Fibroblast of peridontal ligament (primary cell): ENCODE data around the gene PTMS.

Experiments
- DNase-seq: peaks from one replicate; pipeline ENCODE4 v3.0.0-alpha.2; 2010; ENCODE audit errors: extremely low read depth

Gene PTMS

DNA sequence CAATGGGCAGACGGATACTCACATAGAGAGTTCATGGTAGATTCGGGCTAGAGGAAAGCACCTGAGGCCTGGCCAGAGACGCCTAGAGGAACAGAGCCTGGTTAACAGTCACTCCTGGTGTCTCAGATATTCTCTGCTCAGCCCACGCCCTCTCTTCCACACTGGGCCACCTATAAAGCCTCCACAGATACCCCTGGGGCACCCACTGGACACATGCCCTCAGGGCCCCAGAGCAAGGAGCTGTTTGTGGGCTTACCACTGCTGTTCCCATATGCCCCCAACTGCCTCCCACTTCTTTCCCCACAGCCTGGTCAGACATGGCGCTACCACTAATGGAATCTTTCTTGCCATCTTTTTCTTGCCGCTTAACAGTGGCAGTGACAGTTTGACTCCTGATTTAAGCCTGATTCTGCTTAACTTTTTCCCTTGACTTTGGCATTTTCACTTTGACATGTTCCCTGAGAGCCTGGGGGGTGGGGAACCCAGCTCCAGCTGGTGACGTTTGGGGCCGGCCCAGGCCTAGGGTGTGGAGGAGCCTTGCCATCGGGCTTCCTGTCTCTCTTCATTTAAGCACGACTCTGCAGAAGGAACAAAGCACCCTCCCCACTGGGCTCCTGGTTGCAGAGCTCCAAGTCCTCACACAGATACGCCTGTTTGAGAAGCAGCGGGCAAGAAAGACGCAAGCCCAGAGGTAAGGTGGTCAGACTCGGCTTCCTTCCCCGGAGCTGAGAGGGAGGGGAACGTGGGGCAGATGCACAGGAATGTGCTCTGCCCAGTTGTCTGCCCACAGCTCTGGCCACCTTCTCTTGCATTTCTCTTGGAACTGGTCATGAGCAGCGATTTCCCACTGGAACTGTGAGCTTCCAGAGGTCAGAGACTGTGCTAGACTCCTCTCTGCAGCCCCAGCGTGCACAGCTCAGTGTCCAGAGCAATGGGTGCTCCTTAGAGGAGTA, 23.1 kb downstream of the PTMS start, which contains the start of gene CD4:
TSS of gene CD4 (plus strand) at position 557 of the 953 bp plus-strand sequence. CDS start 10,611 bp downstream, outside the sequence.
- DNase-seq, result no peak

DNA sequence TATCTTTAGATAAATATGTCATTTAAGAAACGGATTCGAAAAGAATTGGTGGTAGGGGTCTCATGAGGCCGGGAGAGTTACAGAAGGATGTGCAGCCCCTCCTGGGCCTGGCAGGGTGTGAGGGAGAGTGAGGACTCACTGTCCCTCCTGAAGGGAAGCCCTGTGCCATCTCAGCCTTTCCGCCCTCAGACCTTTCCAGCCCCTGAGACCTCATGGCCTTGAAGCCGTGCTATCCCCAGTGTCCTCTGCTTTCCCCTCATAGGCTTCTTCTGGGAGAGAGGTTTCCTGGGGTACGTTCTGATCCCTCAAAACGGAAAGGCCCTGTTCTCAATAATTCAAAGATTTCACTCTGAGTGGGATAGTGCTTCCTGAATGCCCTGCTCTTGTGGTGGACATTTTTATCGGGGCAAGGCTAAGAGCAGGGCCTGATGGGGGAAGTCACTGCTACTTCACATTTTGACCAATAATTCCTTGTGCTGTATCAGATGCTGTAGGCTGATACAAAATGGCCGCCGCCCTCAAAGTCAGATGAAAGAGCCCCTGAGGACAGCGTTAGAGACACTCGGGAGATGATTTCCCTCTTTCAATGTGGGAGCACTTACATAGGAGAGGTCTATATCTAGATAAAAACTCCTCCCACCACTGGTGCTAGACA, 24.5 kb downstream of the PTMS start:
- no peak for DNase-seq

DNA sequence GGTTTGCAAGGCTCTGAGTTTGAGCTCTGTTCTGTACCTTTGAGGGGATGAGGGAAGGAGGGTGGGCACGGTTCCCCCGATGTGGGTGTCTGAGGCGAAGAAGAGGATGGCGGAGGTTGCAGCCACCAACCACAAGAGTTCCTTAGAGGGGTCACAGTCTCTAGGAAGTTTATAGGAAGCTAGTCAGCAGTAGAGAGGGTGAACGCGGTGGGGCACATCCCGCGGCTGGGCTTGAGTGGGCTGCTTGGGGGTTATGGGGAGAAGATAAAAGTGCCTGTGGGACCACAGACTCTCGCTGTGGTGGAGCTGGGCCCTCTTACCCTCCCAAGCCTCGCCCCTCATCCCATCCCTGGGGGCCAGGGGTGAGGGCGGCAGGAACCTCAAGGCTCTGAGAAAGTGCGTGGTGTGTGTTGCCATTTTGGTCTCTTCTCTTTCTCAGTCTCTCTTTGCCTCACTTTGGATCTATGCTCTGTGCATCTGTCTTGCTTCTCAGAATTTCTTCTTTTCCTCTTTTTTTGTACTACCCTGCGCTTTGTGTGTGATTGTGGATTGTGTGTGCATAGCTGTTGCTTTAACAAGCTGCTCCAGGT, 25.9 kb downstream of the PTMS start:
- DNase-seq, result no peak

DNA sequence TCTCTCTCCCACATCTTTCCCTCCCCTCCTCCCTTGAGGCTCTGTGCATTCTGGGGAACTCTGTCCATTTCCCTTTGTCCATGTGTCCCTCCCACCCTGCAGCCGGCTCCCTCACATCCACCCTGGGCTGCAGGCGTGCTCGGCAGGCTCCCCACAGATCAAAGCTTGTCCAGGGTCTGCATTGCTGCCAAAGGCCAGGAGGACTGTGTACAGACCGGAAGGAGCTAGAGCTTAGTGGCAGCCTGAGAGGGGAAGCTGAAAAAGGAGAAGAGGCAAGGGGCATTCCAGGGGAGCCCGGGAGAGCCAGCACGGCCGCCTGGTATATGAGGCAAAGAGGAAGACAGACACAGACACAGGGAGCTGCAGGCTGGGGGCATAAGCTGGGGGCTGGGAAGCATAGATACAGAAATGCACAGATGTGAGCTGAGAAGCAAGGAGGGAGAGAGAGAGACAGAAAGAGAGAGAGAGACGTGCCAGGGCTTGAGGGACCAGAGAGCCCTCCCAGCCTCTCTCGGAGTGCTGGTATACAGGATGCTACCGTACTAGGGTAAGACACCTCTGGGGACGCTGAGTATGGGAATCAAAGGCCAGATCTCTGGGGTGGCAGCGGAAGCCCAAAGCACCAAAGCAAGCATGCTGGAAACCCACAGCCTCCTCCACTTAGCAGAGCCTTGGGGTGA, 26.5 kb downstream of the PTMS start:
- DNase-seq, result no peak

DNA sequence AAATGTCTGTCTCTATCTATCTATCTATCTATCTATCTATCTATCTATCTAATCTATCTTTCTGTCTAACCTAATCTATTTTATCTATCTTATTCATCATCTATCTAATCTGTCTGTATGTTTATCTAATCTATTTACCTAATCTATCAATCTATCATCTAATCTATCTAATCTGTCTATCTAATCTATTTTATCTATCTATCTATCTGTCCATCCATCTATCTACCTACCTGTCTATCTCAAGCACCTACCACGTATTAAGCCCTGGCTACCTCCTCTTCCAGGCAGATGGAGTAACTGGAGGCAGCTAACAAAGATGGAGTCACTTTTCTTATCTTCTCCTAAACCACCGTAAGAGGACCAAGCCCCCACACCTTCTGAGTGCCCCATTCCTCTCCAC, 28.9 kb downstream of the PTMS start:
- DNase-seq, result no peak

DNA sequence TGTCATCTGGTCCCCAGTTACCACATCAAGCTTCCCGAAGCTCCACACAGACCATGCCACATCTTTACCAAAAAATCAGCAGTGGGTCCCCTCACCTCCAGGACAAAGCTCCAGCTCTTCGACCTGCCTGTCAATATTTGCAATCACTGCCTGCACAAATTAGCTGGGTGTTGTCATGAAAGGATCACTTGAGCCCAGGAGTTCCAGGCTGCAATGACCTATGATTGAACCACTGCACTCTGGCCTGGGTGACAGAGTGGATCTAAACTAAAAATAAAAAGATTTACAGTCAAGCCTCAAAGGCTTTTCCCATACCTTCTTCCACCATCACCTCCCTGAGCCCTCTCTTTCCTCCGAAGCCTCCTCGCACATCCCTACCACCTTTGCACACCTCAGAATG, 30.4 kb downstream of the PTMS start:
- DNase-seq, result no peak

DNA sequence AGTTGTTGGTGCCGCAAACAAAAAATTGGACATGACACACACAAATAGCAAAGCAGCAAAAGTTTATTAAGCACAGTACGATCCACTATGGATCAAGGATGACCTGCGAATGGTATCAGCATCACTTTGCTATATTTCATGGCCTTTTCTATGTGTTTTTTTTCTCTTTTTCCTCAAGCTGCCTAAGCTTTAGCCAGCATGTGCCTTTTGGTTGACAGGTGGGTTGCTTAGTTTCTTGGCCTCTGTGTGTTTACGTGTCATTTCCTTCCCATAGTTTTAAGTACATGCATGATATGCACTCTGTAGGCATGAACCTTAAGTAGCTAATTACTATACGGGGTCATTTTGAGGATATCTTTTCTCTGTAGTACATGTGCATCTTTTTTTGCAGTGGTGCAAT, 33.0 kb downstream of the PTMS start:
- no peak for DNase-seq

DNA sequence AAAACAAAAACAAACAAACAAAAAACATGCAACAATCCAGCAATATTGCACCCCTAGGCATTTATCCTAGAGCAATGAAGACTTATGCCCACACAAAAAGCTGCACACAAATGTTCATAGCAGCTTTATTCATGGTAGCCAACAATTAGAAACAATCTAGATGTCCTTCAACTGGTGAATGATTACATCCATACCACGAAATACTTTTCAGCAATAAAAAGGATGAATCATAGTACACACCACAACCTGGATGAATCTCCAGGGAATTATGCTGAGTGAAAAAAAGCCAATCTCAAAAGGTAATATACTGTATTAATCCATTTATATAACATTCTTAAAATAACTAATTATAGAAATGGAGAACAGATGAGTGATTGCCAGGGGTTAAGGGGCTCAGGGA, 41.0 kb downstream of the PTMS start:
- DNase-seq, result no peak

DNA sequence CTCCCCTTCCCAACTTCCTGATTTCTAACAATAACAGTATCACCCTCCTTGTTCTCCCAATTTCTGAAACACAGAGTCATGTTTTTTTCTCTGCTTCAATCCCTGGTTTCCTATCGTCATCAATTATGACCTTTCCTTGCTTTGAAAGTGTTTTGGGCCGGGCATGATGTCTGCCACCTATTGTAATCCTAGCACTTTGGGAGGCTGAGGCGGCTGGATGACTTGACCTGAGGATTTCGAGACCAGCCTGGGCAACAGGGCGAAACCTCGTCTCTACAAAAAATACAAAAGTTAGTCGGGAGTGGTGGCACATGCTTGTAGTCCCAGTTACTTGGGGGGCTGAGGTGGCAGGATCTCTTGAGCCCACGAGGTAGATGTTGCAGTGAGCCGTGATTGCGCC, 42.9 kb downstream of the PTMS start:
- DNase-seq, result no peak

DNA sequence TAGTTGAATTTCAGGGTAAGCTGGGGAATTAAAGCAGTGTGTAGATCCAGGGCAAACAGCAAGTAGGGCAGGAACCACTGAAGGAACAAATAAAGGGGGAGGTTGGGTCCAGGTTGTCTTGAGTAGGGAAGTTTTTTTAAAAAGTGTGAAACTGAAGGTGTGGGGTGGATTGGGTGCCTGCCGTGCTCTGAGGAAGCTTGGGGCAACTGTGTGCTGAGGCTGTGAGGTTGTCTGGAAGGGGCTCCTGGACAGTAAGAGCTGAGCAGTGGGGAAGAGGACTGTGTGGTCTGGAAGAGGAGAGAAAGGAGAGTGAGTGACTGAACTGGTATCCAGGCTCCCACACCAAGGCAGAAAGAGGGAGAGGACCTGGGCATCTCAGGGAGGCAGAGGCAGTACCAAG, 44.6 kb downstream of the PTMS start:
- DNase-seq, result no peak

DNA sequence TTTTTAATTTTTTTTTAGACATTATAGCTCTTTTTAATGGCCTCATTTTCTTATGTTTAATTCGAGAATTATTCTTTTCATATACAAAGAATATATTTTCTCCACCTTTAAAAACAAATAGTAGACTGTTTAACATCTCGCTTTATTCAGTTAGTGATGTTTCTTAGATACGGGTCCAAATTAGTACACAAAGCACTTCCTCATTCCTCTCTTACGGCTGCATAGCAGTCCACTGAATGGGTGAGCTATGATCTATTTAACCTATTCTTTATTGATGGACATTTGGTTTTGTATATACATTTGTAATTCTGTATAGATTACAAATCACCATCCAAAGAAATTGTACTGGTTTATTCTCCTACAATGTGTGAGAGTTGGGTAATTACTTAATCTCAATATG, 47.2 kb downstream of the PTMS start:
- no peak for DNase-seq

DNA sequence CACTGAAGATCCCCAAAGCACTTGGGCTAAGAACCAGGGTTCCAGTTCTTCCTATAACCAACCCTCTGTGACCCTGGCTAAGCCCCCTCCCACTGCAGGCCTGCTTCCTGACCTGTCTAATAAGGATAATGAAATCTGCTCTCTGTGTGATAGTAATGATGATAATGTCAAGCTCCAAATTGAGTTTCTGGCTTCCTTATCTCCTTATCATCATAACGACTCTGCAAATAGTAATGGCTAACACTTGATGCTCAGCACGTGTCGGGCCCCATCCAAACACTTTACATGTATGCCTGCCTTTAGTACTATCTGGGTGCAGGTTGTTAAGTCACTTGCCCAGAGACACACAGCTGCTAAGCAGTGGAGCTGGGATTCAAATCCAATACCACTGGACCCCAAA, 50.4 kb downstream of the PTMS start:
- DNase-seq, result no peak

DNA sequence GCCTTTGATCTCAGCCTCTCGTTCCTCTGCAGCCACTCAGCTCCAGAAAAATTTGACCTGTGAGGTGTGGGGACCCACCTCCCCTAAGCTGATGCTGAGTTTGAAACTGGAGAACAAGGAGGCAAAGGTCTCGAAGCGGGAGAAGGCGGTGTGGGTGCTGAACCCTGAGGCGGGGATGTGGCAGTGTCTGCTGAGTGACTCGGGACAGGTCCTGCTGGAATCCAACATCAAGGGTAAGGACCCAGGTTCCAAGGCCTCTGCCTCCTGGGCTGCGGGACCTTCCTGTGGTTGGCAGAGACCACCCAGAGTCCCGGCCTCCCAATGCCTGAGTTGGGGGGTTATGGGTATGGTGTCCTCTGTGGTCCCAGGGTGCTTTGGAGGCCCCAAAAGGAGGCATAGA, 50.9 kb downstream of the PTMS start:
- DNase-seq, result no peak

DNA sequence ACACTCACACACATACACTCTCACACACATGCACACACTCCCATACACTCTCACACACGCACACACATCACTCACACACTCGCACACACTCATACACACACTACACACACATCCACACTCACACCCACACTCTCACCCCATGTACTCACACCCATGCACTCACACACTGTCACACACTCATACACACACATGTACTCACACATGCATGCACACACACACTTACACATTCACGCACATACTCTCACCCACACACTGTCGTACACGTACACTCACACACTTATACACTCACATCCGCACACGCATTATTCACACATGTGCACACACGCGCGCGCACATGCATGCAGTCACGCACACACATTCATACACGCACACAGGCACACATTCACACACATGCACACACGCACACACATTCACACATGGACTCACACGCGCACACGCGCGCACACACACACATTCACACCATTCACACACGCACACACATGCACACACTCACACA, 51.5 kb downstream of the PTMS start:
- no peak for DNase-seq

DNA sequence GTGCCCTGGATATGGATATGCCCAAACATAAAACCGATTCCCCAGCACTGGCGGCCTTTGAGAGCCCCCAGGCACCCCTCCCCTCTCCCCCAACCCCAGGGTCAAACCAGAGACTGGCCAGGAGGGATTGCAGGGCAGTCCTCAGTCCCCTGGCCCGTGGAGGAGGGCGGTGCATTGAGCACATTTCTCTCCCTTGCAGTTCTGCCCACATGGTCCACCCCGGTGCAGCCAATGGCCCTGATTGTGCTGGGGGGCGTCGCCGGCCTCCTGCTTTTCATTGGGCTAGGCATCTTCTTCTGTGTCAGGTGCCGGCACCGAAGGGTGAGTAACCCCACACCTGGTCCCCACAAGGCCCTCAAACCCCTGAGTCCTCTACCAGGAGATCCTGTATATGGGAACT, 52.1 kb downstream of the PTMS start:
- DNase-seq, result no peak

DNA sequence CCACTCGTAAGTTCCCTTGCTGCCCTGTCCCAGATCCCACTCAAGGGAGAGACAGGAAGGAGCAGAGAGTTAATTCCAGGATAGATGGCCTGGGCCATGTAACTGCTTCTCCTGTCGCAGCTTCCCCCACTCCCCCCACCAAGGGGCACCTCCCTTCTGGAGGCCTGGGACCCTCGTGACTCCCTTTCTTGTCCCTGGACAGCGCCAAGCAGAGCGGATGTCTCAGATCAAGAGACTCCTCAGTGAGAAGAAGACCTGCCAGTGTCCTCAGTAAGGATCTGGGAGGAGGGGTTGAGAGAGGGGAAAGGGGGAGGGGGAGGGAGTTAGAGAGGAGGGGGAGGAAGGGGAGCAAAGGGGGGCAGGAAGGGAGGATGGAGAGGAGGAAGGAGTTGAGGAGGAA, 52.5 kb downstream of the PTMS start:
- DNase-seq, result no peak

DNA sequence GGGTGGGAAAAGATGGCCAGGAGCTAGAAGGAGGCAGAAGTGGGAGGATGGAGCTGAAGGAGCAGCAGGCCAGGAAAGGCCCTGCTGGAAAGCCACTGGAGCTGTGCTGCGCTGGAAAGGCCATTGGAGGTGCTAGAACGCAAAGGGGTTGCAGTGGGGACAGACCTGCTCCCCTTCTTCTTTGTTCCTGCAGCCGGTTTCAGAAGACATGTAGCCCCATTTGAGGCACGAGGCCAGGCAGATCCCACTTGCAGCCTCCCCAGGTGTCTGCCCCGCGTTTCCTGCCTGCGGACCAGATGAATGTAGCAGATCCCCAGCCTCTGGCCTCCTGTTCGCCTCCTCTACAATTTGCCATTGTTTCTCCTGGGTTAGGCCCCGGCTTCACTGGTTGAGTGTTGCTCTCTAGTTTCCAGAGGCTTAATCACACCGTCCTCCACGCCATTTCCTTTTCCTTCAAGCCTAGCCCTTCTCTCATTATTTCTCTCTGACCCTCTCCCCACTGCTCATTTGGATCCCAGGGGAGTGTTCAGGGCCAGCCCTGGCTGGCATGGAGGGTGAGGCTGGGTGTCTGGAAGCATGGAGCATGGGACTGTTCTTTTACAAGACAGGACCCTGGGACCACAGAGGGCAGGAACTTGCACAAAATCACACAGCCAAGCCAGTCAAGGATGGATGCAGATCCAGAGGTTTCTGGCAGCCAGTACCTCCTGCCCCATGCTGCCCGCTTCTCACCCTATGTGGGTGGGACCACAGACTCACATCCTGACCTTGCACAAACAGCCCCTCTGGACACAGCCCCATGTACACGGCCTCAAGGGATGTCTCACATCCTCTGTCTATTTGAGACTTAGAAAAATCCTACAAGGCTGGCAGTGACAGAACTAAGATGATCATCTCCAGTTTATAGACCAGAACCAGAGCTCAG, 53.2 kb downstream of the PTMS start:
- no peak for DNase-seq

DNA sequence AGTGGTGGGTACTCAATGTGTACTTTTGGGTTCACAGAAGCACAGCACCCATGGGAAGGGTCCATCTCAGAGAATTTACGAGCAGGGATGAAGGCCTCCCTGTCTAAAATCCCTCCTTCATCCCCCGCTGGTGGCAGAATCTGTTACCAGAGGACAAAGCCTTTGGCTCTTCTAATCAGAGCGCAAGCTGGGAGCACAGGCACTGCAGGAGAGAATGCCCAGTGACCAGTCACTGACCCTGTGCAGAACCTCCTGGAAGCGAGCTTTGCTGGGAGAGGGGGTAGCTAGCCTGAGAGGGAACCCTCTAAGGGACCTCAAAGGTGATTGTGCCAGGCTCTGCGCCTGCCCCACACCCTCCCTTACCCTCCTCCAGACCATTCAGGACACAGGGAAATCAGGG, 54.0 kb downstream of the PTMS start:
- DNase-seq, result no peak
